SK-N-MC (cell line): ENCODE results near the gene LSAMP.

Source experiments
- EZH2 ChIP-seq: fragments of 200-600 bp; sonication (generic); IDR thresholded peaks from one replicate; pipeline ENCODE4 v1.6.1; 2017; ENCODE audit warnings: antibody characterized with exemption
- POLR2AphosphoS5 ChIP-seq: IDR thresholded peaks from 2 replicates; pipeline ENCODE4 v1.6.1; 2012; ENCODE audit warnings: mild to moderate bottlenecking, low read depth, low read length, borderline replicate concordance

- TF ChIP-seq POLR2AphosphoS5 (no peak), EZH2 (no peak)
Measured at GRCh38 chr3:116291141-116291540, 154.1 kb downstream of the LSAMP start.
